Measurements from ENCODE around the gene INTS11.

The INTS11 gene

GRCh38 chr1:1336931-1337792, 12.7 kb upstream of the INTS11 start:
- Histone ChIP-seq H3K4me3 (ENCODE audit: low read depth, low read length) (no peak overlapping the region), H2AFZ (no peak overlapping the region), H3K36me3 (ENCODE audit: control insufficient read depth, insufficient read depth, low read length) (no peaks in the 10 kb centered on the region), H3K27ac (no peak overlapping the region), H3K9me3 (ENCODE audit: control insufficient read depth, low read length) (no peaks in the 10 kb centered on the region), H3K79me2 (no peaks in the 10 kb centered on the region), H3K9ac (no peak overlapping the region), H3K4me2 (ENCODE audit: low read length) (no peak overlapping the region), H3K4me1 (no peaks in the 10 kb centered on the region), H3K27me3 (ENCODE audit: control insufficient read depth, insufficient read depth, low read length) (no peaks in the 10 kb centered on the region)
- TF ChIP-seq, protein P1, sequence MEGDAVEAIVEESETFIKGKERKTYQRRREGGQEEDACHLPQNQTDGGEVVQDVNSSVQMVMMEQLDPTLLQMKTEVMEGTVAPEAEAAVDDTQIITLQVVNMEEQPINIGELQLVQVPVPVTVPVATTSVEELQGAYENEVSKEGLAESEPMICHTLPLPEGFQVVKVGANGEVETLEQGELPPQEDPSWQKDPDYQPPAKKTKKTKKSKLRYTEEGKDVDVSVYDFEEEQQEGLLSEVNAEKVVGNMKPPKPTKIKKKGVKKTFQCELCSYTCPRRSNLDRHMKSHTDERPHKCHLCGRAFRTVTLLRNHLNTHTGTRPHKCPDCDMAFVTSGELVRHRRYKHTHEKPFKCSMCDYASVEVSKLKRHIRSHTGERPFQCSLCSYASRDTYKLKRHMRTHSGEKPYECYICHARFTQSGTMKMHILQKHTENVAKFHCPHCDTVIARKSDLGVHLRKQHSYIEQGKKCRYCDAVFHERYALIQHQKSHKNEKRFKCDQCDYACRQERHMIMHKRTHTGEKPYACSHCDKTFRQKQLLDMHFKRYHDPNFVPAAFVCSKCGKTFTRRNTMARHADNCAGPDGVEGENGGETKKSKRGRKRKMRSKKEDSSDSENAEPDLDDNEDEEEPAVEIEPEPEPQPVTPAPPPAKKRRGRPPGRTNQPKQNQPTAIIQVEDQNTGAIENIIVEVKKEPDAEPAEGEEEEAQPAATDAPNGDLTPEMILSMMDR (IDR thresholded peaks at IDR 0.05) = no peak

- Histone ChIP-seq H3K79me2 (no peaks in the 10 kb centered on the region), H3K27me3 (ENCODE audit: control insufficient read depth, insufficient read depth, low read length) (no peaks in the 10 kb centered on the region), H3K9me3 (ENCODE audit: control insufficient read depth, low read length) (no peaks in the 10 kb centered on the region), H3K4me1 (no peaks in the 10 kb centered on the region), H3K4me2 (ENCODE audit: low read length) (no peak overlapping the region), H3K36me3 (ENCODE audit: control insufficient read depth, insufficient read depth, low read length) (no peaks in the 10 kb centered on the region), H3K9ac (no peak overlapping the region), H2AFZ (no peak overlapping the region), H3K27ac (no peak overlapping the region), H3K4me3 (ENCODE audit: low read depth, low read length) (no peak overlapping the region)
- TF ChIP-seq, protein P1 (IDR thresholded peaks at IDR 0.05) = no peak
These were observed 12.0 kb upstream of the INTS11 start for GRCh38 chr1:1336446-1336845.

GRCh38 chr1:1335792-1336248, 11.4 kb upstream of the INTS11 start:
- Histone ChIP-seq H3K36me3 (ENCODE audit: control insufficient read depth, insufficient read depth, low read length) (no peaks in the 10 kb centered on the region), H3K79me2 (peaks cover 1% of the 10 kb centered on the region), H3K27me3 (ENCODE audit: control insufficient read depth, insufficient read depth, low read length) (no peaks in the 10 kb centered on the region), H3K9ac (no peak overlapping the region), H3K9me3 (ENCODE audit: control insufficient read depth, low read length) (no peaks in the 10 kb centered on the region), H3K4me3 (ENCODE audit: low read depth, low read length) (no peak overlapping the region), H3K4me2 (ENCODE audit: low read length) (no peak overlapping the region), H3K4me1 (no peaks in the 10 kb centered on the region), H3K27ac (no peak overlapping the region), H2AFZ (no peak overlapping the region)
- TF ChIP-seq, protein P1 (IDR thresholded peaks at IDR 0.05) = no peak

GRCh38 chr1:1335283-1335682, 10.8 kb upstream of the INTS11 start:
- Histone ChIP-seq H3K4me1 (no peaks in the 10 kb centered on the region), H3K27ac (no peak overlapping the region), H3K4me2 (ENCODE audit: low read length) (no peak overlapping the region), H3K4me3 (ENCODE audit: low read depth, low read length) (no peak overlapping the region), H2AFZ (no peak overlapping the region), H3K79me2 (peaks cover 2% of the 10 kb centered on the region), H3K9ac (no peak overlapping the region), H3K27me3 (ENCODE audit: control insufficient read depth, insufficient read depth, low read length) (no peaks in the 10 kb centered on the region), H3K36me3 (ENCODE audit: control insufficient read depth, insufficient read depth, low read length) (no peaks in the 10 kb centered on the region), H3K9me3 (ENCODE audit: control insufficient read depth, low read length) (no peaks in the 10 kb centered on the region)
- TF ChIP-seq, protein P1 (IDR thresholded peaks at IDR 0.05) = no peak

GRCh38 chr1:1334835-1335234, 10.4 kb upstream of the INTS11 start:
- H3K4me3 ChIP-seq (ENCODE audit: low read depth, low read length) = no peak overlapping the region
- no peaks in the 10 kb centered on the region for H3K4me1 ChIP-seq
- H3K27ac ChIP-seq = no peak overlapping the region
- no peaks in the 10 kb centered on the region for H3K27me3 ChIP-seq (ENCODE audit: control insufficient read depth, insufficient read depth, low read length)
- TF ChIP-seq, protein P1 (IDR thresholded peaks at IDR 0.05) = no peak
- no peaks in the 10 kb centered on the region for H3K36me3 ChIP-seq (ENCODE audit: control insufficient read depth, insufficient read depth, low read length)
- no peak overlapping the region for H2AFZ ChIP-seq
- peaks cover 2% of the 10 kb centered on the region for H3K79me2 ChIP-seq
- no peak overlapping the region for H3K4me2 ChIP-seq (ENCODE audit: low read length)
- no peak overlapping the region for H3K9ac ChIP-seq
- no peaks in the 10 kb centered on the region for H3K9me3 ChIP-seq (ENCODE audit: control insufficient read depth, low read length)

Measured in parathyroid adenoma (tissue), 2 donors.